DMS79 (cell line): ENCODE measurements around the gene WDR5B.
"Not testable (repeated sequence)": the region's sequence is repeated elsewhere in the genome, so short reads cannot be mapped to it uniquely, and the experiment has no call there.

Experiments used
- DNase-seq: peaks from one replicate; lab custom pipeline; 2025; lab: John Stamatoyannopoulos, UW

WDR5B gene

DNA sequence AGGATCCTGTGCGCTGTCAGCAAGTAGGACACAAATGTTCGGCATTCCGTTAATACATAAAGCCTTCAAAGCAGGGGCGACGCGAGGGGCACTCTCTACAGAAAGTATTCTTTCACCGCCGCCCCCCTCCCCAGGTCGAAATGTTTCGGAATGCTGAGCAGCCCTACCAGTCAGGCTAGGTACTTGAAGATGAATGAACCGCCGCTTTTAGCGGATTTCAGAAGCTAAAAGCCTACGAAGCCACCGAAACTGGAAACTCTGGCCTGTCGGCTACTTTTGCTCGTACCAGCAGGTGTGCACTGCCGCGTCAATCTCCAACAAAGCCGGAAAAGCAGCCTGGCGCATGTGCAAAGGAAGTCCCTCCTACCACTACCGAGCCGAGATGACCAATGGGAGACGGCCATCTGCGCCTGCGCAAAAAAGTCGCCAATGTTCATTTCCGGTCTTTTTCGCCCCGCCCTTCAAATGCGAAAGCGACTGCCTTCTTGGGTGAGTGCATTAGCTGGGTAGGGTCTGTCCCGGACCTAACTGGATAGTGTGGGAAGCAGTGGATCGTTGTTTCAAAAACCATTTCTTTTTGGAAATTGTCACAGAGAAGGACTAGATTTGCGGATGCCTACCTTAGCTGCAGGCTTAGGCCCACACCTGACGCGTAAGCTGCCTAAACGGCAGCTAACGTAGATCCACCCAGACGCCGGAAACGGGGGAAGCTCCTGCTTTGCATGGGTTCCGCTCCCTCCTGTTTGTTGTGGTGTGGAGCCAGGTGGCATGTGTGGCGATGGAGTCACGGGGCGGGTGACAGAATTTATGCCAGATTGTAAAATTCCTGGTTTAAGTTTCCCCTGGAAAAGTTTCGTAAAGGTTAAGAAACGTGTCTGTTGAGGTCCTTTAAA is at the start of gene WDR5B:
WDR5B (minus strand) TSS at position 301 of the 893 bp plus-strand sequence. CDS start 534 bp downstream, outside the sequence.
- DNase-seq = no peak

DNA sequence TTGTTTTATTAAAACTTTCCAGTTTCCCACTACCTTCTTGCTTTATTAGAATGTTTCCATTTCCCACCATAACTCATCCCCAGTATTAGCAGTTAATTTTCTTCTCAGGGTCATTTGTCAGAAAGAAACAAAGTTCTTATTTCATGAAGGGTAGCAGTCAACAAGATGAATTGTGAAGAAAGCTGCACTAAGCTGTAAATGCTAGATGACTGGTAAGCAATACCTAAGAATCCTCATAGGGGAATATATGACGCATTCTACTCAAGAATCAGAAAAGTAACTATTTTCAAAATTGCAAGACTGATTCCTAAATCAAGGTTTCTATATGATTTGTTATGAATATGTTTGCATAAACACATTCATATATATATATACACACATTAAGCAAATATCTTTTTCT is 48.8 kb upstream of the WDR5B start:
- no peak for DNase-seq

GRCh38 chr3:122462406-122462805 is 46.5 kb upstream of the WDR5B start:
- DNase-seq = no peak

DNA sequence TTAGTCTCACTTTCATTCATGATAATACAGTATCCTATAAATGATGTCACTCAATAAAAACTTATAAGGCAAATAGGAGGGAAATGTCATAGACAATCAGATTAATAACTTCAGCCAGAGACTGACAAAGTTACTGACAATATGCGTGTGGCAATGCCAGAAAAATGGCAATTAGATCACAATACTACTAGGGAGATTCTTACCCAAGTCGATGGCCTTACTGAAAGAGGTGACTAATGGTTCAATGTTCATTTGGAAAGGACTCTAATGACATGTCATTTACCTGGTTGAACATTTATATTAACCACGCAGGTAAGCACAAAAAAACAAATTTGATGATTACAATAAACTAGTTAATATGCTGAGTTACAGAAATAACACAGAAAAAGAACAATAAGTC is 45.9 kb upstream of the WDR5B start:
- no peak for DNase-seq

GRCh38 chr3:122458992-122459391 is 43.1 kb upstream of the WDR5B start:
- DNase-seq = no peak

GRCh38 chr3:122457706-122458105 is 41.8 kb upstream of the WDR5B start:
- no peak for DNase-seq

- no peak for DNase-seq
These were observed 40.2 kb upstream of the WDR5B start for GRCh38 chr3:122456074-122456473.

DNA sequence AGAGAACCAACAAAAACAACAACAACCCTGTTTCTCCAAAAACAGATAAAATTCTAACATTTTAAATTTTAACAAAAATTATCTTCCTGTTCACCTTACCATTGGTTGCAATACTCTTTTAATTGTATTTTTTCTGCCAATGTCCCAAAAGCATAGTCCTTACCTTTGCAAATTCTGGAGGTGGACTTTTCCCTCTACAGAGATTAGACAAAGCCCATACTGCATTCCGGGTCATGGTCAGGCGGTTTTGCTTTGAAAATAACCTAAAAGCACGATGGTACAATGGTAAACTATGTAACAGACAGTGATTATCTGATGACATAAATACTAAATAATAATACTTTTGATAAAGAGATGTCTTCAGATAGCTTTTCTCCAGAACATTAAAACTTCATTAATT is 35.5 kb upstream of the WDR5B start:
- no peak for DNase-seq

- DNase-seq = not testable (repeated sequence)
These were observed 32.4 kb upstream of the WDR5B start for GRCh38 chr3:122448218-122448617.

- DNase-seq = not testable (repeated sequence)
These were observed 28.6 kb upstream of the WDR5B start for GRCh38 chr3:122444491-122444887.

- DNase-seq = not testable (repeated sequence)
These were observed 28.1 kb upstream of the WDR5B start for GRCh38 chr3:122443762-122444490.

DNA sequence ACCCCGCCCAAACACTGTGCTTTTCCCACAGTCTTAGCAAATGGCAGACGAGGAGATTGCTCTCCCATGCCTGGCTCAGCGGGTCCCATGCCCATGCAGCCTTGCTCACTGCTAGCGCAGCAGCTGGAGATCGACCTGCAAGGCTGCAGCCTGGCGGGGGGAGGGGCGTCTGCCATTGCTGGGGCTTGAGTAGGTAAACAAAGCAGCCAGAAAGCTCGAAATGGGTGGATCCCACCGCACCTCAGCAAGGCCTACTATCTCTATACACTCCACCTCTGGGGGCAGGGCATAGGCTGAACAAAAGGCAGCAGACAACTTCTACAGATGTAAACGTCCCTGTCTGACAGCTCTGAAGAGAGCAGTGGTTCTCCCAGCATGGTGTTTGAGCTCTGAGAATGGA is 27.2 kb upstream of the WDR5B start:
- DNase-seq = no peak

- no peak for DNase-seq
These were observed 20.1 kb upstream of the WDR5B start for GRCh38 chr3:122435950-122436349.

DNA sequence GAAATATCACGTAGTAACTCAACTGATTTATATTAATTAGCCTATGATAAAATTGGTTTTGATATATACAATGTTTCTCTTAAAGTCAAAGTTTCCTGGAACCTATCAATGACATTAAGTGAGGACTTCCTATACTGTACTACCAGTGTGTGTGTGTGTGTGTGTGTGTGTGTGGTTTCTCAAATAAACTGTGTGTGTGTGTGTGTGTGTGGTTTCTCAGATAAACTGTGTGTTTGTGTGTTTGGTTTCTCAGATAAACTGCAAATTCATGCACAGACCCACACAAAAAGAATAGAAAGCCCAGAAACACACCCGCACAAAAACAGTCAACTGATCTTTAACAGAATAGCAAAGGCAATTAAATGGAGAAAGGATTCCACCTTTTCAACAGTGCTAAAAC is 14.5 kb upstream of the WDR5B start:
- DNase-seq = no peak

- DNase-seq = no peak
These were observed 12.1 kb upstream of the WDR5B start for GRCh38 chr3:122427857-122428471.

GRCh38 chr3:122421836-122422235 is 6.0 kb upstream of the WDR5B start:
- DNase-seq = no peak

GRCh38 chr3:122421101-122421500 is 5.2 kb upstream of the WDR5B start:
- DNase-seq = no peak

DNA sequence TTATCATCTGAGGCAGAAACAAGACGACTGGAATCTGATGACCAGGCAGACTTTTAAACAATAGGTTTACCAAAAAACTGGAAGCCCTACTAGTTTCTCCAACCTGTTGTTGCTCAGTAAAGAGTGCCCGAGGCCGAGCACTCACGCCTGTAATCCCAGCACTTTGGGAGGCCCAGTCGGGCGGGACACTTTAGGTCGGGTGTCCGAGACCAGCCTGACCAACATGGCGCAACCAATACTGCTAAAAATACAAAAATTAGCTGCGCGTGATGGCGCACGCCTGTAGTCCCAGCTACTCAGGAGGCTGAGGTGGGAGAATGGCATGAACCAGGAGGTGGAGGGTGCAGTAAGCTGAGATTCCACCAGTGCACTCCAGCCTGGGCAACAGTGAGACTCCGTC is 1.1 kb upstream of the WDR5B start:
- no peak for DNase-seq

- DNase-seq = no peak
These were observed 638 bp downstream of the WDR5B start for GRCh38 chr3:122415104-122415744.

DNA sequence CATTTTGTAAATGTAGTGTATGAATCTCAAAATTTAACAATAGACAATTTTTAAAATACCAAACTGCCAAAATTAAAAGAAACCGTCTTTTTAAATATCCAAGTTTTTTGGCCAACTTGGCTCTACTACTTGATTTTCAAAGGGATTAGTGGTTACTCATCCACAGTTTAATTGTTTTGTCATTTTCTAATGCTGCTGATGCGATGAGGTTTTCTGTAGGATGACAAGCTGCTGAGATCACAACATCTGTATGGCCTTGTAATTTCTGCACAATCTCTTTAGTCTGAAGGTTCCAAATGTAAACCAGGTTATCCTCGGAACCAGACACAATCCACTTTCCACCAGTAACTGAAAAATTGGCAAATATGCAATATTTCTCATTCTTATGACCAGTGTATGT is 1.5 kb downstream of the WDR5B start:
- DNase-seq = no peak

GRCh38 chr3:122410639-122411038 is 5.2 kb downstream of the WDR5B start:
- DNase-seq = no peak

GRCh38 chr3:122410111-122410510 is 5.8 kb downstream of the WDR5B start:
- no peak for DNase-seq
